ENCODE results near the gene ACAP3. TPM values are rescaled to one million over a fixed set of nuclear protein-coding genes. Genes with fewer than 3 reads are reported as not detected.
A peak's percentile ranks its signal among the peaks of the same experiment; 100 is the strongest.

The ACAP3 gene
- total and polyA plus RNA-seq, 2 of the 4 experiments (the other 2 are of a cell fraction): 13.3 to 58.2 TPM

- H3K9ac ChIP-seq (ENCODE audit: low read depth, low read length): no peak overlapping the region
- CTCF ChIA-PET: no interaction called here
- 95% methylated on average over 33 of the region's 39 CpGs; no CpG with 5 or more reads in 1 of the 2 experiments for WGBS, 2 experiments (ENCODE audit: extremely low coverage in 2 of 2, insufficient read length in 1 of 2)
- peak overlapping the region; percentile 41; the same call in 1 of the 3 replicates for H2BK15ac ChIP-seq (ENCODE audit: low read depth, low read length)
- H3K4me3 ChIP-seq (ENCODE audit: insufficient read depth, low read depth, low read length): no peak overlapping the region
- POLR2A ChIA-PET (ENCODE audit: unreplicated experiment): no interaction called here
- no peak overlapping the region for H4K5ac ChIP-seq (ENCODE audit: low read depth, low read length)
- H3K27me3 ChIP-seq (ENCODE audit: control insufficient read depth, insufficient read depth, low read length): no peaks in the 10 kb centered on the region
- intact Hi-C loops (cut with micrococcal nuclease): no loop called here
- ATAC-seq (ENCODE audit: low read depth) (no peak), DNase-seq (no peak)
- no peaks in the 10 kb centered on the region for H3K9me3 ChIP-seq (ENCODE audit: control insufficient read depth, insufficient read depth, low read length)
- peaks cover 52% of the 10 kb centered on the region for H3K36me3 ChIP-seq (ENCODE audit: control insufficient read depth, insufficient read depth, low read length)
- no TSS peak for BruUV-seq (replicated peaks)
- H3K9me1 ChIP-seq (ENCODE audit: insufficient read depth, low read length): peaks cover 36% of the 10 kb centered on the region
- peak overlapping the region in 1 of 2 experiments; percentile 68; a peak in 1 of 4 replicates for H4K8ac ChIP-seq (ENCODE audit: low read depth in 2 of 2, low read length in 2 of 2)
- H4K20me1 ChIP-seq (ENCODE audit: insufficient read depth, low read length): peaks cover 22% of the 10 kb centered on the region
- H2AFZ ChIP-seq (replicated peaks; ENCODE audit: low read length, poor library complexity): no peak overlapping the region
- peak overlapping the region; percentile 57 for H2BK5ac ChIP-seq (ENCODE audit: low read depth, low read length, poor library complexity, severe bottlenecking)
- dilution Hi-C loops (cut with HindIII; ENCODE audit: low sequenced_read_pairs, unreplicated experiment): no loop called here
- peak overlapping the region; percentile 23 for H2AK9ac ChIP-seq (replicated peaks; ENCODE audit: low read depth, low read length, poor library complexity)
- H2BK20ac ChIP-seq (ENCODE audit: low read depth, low read length): no peak overlapping the region
- peak overlapping the region; percentile 73; the same call in 1 of the 2 replicates for H3K4ac ChIP-seq (ENCODE audit: low read depth, low read length)
- no peak overlapping the region for H3K23ac ChIP-seq (ENCODE audit: low read depth, low read length)
- in situ Hi-C loops (cut with MboI; ENCODE audit: low sequenced_read_pairs): no loop called here
- H3K27ac ChIP-seq (ENCODE audit: insufficient read depth, low read length): peak overlapping the region; percentile 66; the same call in 1 of the 2 replicates
- no peak overlapping the region for H2BK120ac ChIP-seq (ENCODE audit: low read depth, low read length)
- peak overlapping the region; percentile 50; the same call in 1 of the 2 replicates for H4K91ac ChIP-seq (ENCODE audit: insufficient read depth, low read depth, low read length)
- H3K79me1 ChIP-seq (ENCODE audit: low read depth in 1 of 2, low read length in 2 of 2): peaks cover 21 to 53% of the 10 kb centered on the region in 2 experiments
- no peak overlapping the region for H3K4me2 ChIP-seq (ENCODE audit: low read depth, low read length)
- H3K14ac ChIP-seq (replicated peaks; ENCODE audit: low read depth, low read length): no peak overlapping the region; the same call in 1 of the 2 replicates
- H2AK5ac ChIP-seq (ENCODE audit: low read depth, low read length): peak overlapping the region; percentile 94; the same call in 1 of the 2 replicates
- H3K4me1 ChIP-seq (ENCODE audit: control insufficient read depth, insufficient read depth, low read length): peaks cover 46% of the 10 kb centered on the region
- no peak overlapping the region for H3K56ac ChIP-seq (ENCODE audit: extremely low read depth, insufficient read depth, low read length)
- H3K18ac ChIP-seq (ENCODE audit: low read depth, low read length): no peak overlapping the region
- TF ChIP-seq MXI1 (IDR thresholded peaks at IDR 0.05; ENCODE audit: borderline replicate concordance, low read depth, low read length) (no peak), USF2 (IDR thresholded peaks at IDR 0.05; ENCODE audit: low read depth, low read length) (no peak), MAFK (IDR thresholded peaks at IDR 0.05; ENCODE audit: low read depth, low read length) (no peak), RFX5 (IDR thresholded peaks at IDR 0.05; ENCODE audit: low read depth, low read length) (no peak), CHD1 (IDR thresholded peaks at IDR 0.05; ENCODE audit: low read depth, low read length) (no peak), RCOR1 (IDR thresholded peaks at IDR 0.05; ENCODE audit: insufficient replicate concordance, low read length) (no peak), SMC3 (IDR thresholded peaks at IDR 0.05; ENCODE audit: low read depth, low read length) (no peak), NFE2L2 (IDR thresholded peaks at IDR 0.05; ENCODE audit: low read depth, low read length) (no peak), FOS (IDR thresholded peaks at IDR 0.05; ENCODE audit: low read depth, low read length) (no peak), MAZ (IDR thresholded peaks at IDR 0.05; ENCODE audit: borderline replicate concordance, low read depth, low read length) (no peak), CEBPB (IDR thresholded peaks at IDR 0.05; ENCODE audit: low read depth, low read length) (no peak), POLR2A (IDR thresholded peaks at IDR 0.05; ENCODE audit: low read depth, low read length) (no peak), BHLHE40 (IDR thresholded peaks at IDR 0.05; ENCODE audit: low read depth, low read length) (no peak), RAD21 (IDR thresholded peaks at IDR 0.05; ENCODE audit: low read length) (no peak), ELK1 (IDR thresholded peaks at IDR 0.05; ENCODE audit: borderline replicate concordance, low read depth, low read length) (no peak)
Observed at GRCh38 chr1:1267488-1268283, 40.0 kb downstream of the ACAP3 start.
